CD4-positive, alpha-beta T cell (primary cell): ENCODE measurements around the gene DOK3. TPM values are rescaled to one million over a fixed set of nuclear protein-coding genes. Genes with fewer than 3 reads are reported as not detected.

Experiments used
- ATAC-seq: fragments of 200-7000 bp; cut with Tn5 transposase; one replicate; pipeline ENCODE4 v1.10.0; 2022; ENCODE audit warnings: mild to moderate bottlenecking; ENCODE audit not compliant: poor library complexity
- CTCF ChIA-PET: fragments of 350-600 bp; sonication (Branson Sonifier 250); formaldehyde crosslinking; loops from one replicate; lab custom pipeline; 2021; ENCODE audit warnings: antibody characterized with exemption, inconsistent platforms; lab: Charles Lee
- POLR2A ChIA-PET: fragments of 350-600 bp; sonication (Branson Sonifier 250); formaldehyde crosslinking; loops from one replicate; lab custom pipeline; 2021; ENCODE audit warnings: antibody characterized with exemption, inconsistent platforms; lab: Charles Lee
- DNase-seq, 14 experiments: peaks; one replicate each; pipeline ENCODE4 v3.0.0-alpha.2; 2013 to 2020; ENCODE audit warnings: mixed read lengths in 2 of 14
- H3K27ac ChIP-seq, 2 donors: one replicate each; pipeline versions ENCODE4 v1.5.1 to v1.7.0; 2013; ENCODE audit warnings: low read length in 2 of 2, low read depth in 1 of 2, mild to moderate bottlenecking in 1 of 2
- H3K27me3 ChIP-seq, 2 experiments: 1 replicate in 1 of 2; 2 replicates in 1 of 2; pipeline versions ENCODE4 v1.6.1 to v1.7.0; 2013; ENCODE audit warnings: low read length in 2 of 2, control low read depth in 1 of 2, mild to moderate bottlenecking in 1 of 2, moderate library complexity in 1 of 2; ENCODE audit not compliant: insufficient read depth in 2 of 2, control insufficient read depth in 1 of 2
- H3K36me3 ChIP-seq: one replicate; pipeline ENCODE4 v1.6.1; 2013; ENCODE audit warnings: low read length, control low read depth; ENCODE audit not compliant: insufficient read depth
- H3K4me1 ChIP-seq: one replicate; pipeline ENCODE4 v1.6.1; 2013; ENCODE audit warnings: low read length, control low read depth; ENCODE audit not compliant: insufficient read depth
- H3K4me3 ChIP-seq: one replicate; pipeline ENCODE4 v1.5.1; 2013; ENCODE audit warnings: mild to moderate bottlenecking, low read length, moderate library complexity
- H3K9me3 ChIP-seq, 2 experiments: 1 replicate in 1 of 2; 2 replicates in 1 of 2; pipeline versions ENCODE4 v1.6.1 to v1.7.0; 2013; ENCODE audit warnings: low read length in 2 of 2, mild to moderate bottlenecking in 2 of 2, control low read depth in 1 of 2, moderate library complexity in 1 of 2; ENCODE audit not compliant: control insufficient read depth in 1 of 2, insufficient read depth in 1 of 2
- H3K27ac Mint-ChIP-seq: one replicate; pipeline ENCODE4 v1.8.0; 2020; ENCODE audit warnings: mixed read lengths
- H3K27me3 Mint-ChIP-seq: one replicate; pipeline ENCODE4 v1.8.0; 2021; ENCODE audit warnings: mixed read lengths
- H3K36me3 Mint-ChIP-seq: one replicate; pipeline ENCODE4 v1.8.0; 2021; ENCODE audit warnings: low read depth, mixed read lengths
- H3K4me1 Mint-ChIP-seq: one replicate; pipeline ENCODE4 v1.8.0; 2021; ENCODE audit warnings: low read depth, mixed read lengths
- H3K4me3 Mint-ChIP-seq: one replicate; pipeline ENCODE4 v1.8.0; 2020; ENCODE audit warnings: mild to moderate bottlenecking, mixed read lengths
- H3K9me3 Mint-ChIP-seq: one replicate; pipeline ENCODE4 v1.8.0; 2020; ENCODE audit warnings: mixed read lengths
- CTCF ChIP-seq: fragments of 200-600 bp; IDR thresholded peaks from one replicate; pipeline ENCODE4 v1.8.0; 2022; ENCODE audit warnings: antibody characterized with exemption, mild to moderate bottlenecking
- intact Hi-C, 2 experiments: fragments of 100-400 bp; cut with DNase I in 1 of 2; cut with micrococcal nuclease in 1 of 2; formaldehyde crosslinking; loops; one replicate each; pipeline versions ENCODE4 v1.15.1 to v1.9.0; 2023 to 2025; cut with DNase I, micrococcal nuclease
- total RNA-seq, 174 experiments: library from RNA in 2 of 174; stranded (reverse) in 2 of 174; gene quantifications; one replicate each; pipeline ENCODE4 v1.2.3 and lab custom pipeline; 2021 to 2026

The DOK3 gene
- total RNA-seq, 2 experiments from 2014 or later = 1.3 to 1.4 TPM

DNA sequence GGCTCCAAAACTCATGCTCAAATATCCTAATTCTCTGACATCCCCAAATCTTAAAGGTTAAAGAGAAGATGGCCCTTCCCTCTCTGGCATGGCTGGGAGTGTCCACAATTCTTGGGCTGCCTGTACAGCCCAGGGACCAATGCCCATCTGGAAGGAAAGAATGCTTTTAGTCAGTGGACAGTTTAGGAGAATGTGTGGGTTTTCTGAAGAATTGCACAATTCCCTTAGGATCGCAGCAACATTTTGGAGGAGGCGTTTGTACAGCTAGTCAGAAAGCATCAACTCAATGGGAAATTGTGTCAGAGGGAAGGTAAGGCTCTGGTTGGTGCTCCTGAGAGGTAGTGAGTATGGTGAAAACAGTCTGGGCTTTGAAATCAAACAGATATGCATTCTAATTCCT is 29.8 kb upstream of the DOK3 start:
- no peak for DNase-seq
- no peaks in the 10 kb centered on the region for H3K9me3 Mint-ChIP-seq
- ATAC-seq = no peak
- H3K27ac Mint-ChIP-seq = no peak overlapping the region
- Histone ChIP-seq H3K36me3 (peaks cover 62% of the 10 kb centered on the region), H3K27me3 (no peaks in the 10 kb centered on the region), H3K9me3 (no peaks in the 10 kb centered on the region), H3K27ac (no peak overlapping the region), H3K4me1 (no peaks in the 10 kb centered on the region), H3K4me3 (no peak overlapping the region)
- CTCF ChIA-PET = no interaction called here
- intact Hi-C loops = no loop called here
- peaks cover 13% of the 10 kb centered on the region for H3K4me1 Mint-ChIP-seq
- peaks cover 68% of the 10 kb centered on the region for H3K36me3 Mint-ChIP-seq
- no peak overlapping the region for H3K4me3 Mint-ChIP-seq
- POLR2A ChIA-PET = no interaction called here
- no peaks in the 10 kb centered on the region for H3K27me3 Mint-ChIP-seq
- TF ChIP-seq CTCF = no peak

DNA sequence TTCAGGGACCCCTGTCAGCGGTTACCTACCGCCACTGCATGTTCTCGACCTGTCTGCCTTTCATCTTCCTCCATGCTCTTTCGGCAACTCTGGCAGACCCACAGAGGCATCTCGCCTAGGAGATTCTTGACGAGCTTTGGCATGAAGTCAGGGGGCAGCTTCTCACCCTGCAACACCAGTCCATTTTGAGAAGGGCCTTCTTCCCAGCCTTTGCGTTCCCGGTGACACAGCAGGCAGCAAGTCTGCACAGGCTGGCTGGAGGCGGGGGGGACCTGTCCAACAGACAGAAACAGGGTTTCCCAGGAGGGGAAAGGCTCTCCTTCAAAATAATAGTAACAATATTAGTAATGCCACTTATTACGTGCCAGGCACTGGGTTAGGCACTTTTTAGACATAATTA is 29.2 kb upstream of the DOK3 start:
- no peak for ATAC-seq
- Mint-ChIP-seq H3K9me3 (no peaks in the 10 kb centered on the region), H3K27me3 (no peaks in the 10 kb centered on the region), H3K36me3 (peaks cover 68% of the 10 kb centered on the region), H3K4me3 (no peak overlapping the region), H3K27ac (no peak overlapping the region), H3K4me1 (peaks cover 13% of the 10 kb centered on the region)
- no peaks in the 10 kb centered on the region for H3K27me3 ChIP-seq
- intact Hi-C loops = no loop called here
- H3K4me3 ChIP-seq = no peak overlapping the region
- H3K27ac ChIP-seq = no peak overlapping the region
- ChIA-PET POLR2A (no interaction called here), CTCF (no interaction called here)
- no peaks in the 10 kb centered on the region for H3K4me1 ChIP-seq
- no peak for TF ChIP-seq CTCF
- H3K36me3 ChIP-seq = peaks cover 65% of the 10 kb centered on the region
- DNase-seq = no peak
- H3K9me3 ChIP-seq = no peaks in the 10 kb centered on the region

- Mint-ChIP-seq H3K4me3 (no peak overlapping the region), H3K36me3 (peaks cover 65% of the 10 kb centered on the region), H3K9me3 (no peaks in the 10 kb centered on the region), H3K27ac (peak overlapping the region; percentile 20), H3K27me3 (no peaks in the 10 kb centered on the region), H3K4me1 (peaks cover 13% of the 10 kb centered on the region)
- Histone ChIP-seq H3K27ac (no peak overlapping the region), H3K27me3 (no peaks in the 10 kb centered on the region), H3K4me3 (no peak overlapping the region), H3K4me1 (no peaks in the 10 kb centered on the region), H3K9me3 (no peaks in the 10 kb centered on the region), H3K36me3 (peaks cover 70% of the 10 kb centered on the region)
- CTCF ChIA-PET = no interaction called here
- no peak for ATAC-seq
- intact Hi-C loops = no loop called here
- TF ChIP-seq CTCF = no peak
- DNase-seq = no peak
- POLR2A ChIA-PET = interaction anchor here (0.6 to 1.2 kb wide), 2 partner anchors 20 to 147 kb away, joined by 3 read pairs; no protein-coding TSS in a partner anchor
These were observed 28.0 kb upstream of the DOK3 start for GRCh38 chr5:177537389-177538361.
